Activated T-cell treated with anti-CD3 and anti-CD28 coated beads, Interleukin-2, amount 50 U/mL, for 4 hours (primary cell): ENCODE results near the gene VASH1. TPM values are rescaled to one million over a fixed set of nuclear protein-coding genes. Genes with fewer than 3 reads are reported as not detected.

Experiments used
- ATAC-seq, 2 donors: fragments of 200-7000 bp; cut with Tn5 transposase; one replicate each; pipeline ENCODE4 v1.10.0; 2021
- DNase-seq: peaks from one replicate; pipeline ENCODE4 v3.0.0-alpha.2; 2020
- H3K27me3 Mint-ChIP-seq: one replicate; pipeline ENCODE4 v1.8.0; 2021; ENCODE audit warnings: low read depth, mixed read lengths
- H3K36me3 Mint-ChIP-seq: one replicate; pipeline ENCODE4 v1.8.0; 2022; ENCODE audit warnings: mixed read lengths; ENCODE audit not compliant: insufficient read depth
- H3K4me1 Mint-ChIP-seq: one replicate; pipeline ENCODE4 v1.8.0; 2021; ENCODE audit warnings: low read depth, mixed read lengths
- H3K4me3 Mint-ChIP-seq: one replicate; pipeline ENCODE4 v1.8.0; 2021; ENCODE audit warnings: mild to moderate bottlenecking, moderate library complexity, mixed read lengths
- H3K9me3 Mint-ChIP-seq: one replicate; pipeline ENCODE4 v1.8.0; 2021; ENCODE audit warnings: mixed read lengths
- total RNA-seq, 3 donors: library from RNA; stranded (reverse); gene quantifications; one replicate each; pipeline ENCODE4 v1.2.1, GENCODE V29; 2021

The VASH1 gene
- total RNA-seq, 3 donors from 2014 or later, result 1.8 to 2.6 (median 2.2) TPM

DNA sequence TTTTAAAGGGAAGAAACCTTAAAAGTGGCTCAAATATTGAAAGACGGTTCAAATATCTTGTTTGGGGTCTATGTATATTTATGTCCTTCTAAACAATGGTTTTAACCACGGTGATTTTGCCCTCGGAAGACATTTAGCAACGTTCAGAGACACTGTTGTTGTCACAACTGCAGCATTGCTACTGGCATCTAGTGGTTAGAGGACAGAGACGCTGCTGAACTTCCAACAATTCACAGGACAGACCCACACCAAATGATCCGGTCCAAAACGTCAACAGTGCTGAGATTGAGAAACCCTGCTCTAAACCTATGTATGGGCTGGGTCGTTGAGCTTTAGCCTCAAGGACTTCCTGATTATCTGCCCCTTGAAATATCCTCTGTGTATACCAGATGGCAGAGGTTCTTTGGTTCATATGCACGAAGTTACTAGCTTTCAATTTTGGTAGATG, 49.7 kb downstream of the VASH1 start:
- DNase-seq (no peak), ATAC-seq (no peak)
- Mint-ChIP-seq H3K36me3 (peaks cover 24% of the 10 kb centered on the region), H3K4me3 (peak overlapping the region; percentile 94), H3K27me3 (no peaks in the 10 kb centered on the region), H3K4me1 (peaks cover 20% of the 10 kb centered on the region), H3K9me3 (no peaks in the 10 kb centered on the region)

DNA sequence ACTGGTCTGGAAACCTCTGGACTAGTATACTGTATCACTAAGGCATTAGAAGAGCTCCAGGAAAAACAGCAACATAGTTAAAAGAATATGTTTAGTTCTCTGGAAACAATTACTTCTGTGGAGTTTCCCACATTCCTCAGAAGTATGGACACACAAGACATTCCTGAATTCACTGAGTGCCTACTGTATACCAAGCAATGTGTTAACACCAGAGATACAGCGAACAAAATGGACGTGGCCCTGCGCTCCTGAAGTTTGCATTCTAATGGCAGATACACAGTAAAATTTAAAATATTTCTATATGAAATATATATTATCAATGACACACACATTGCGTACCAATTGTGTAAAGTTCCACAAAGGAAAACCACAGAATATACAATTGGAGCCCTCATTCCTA, 50.3 kb downstream of the VASH1 start:
- H3K4me1 Mint-ChIP-seq, result peaks cover 20% of the 10 kb centered on the region
- peak overlapping the region; percentile 94 for H3K4me3 Mint-ChIP-seq
- ATAC-seq (no peak), DNase-seq (no peak)
- peaks cover 23% of the 10 kb centered on the region for H3K36me3 Mint-ChIP-seq
- no peaks in the 10 kb centered on the region for H3K9me3 Mint-ChIP-seq
- H3K27me3 Mint-ChIP-seq, result no peaks in the 10 kb centered on the region

DNA sequence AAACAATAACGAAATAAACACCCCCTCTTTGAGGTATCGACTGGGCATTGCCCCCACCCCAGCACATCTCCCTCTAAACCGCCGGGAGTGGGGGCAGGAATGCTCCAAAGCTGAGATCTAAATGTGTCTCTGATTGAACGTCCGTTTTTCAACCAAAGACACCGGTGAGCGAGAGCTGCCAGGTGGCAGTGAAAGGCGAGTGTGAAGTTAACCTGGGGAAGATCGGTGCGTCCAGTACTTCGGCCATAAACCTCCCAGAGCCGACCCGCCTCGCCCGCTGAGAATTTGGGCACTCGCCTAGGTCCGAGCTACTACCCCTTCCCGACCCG, 50.8 kb downstream of the VASH1 start:
- peak overlapping the region; percentile 94 for H3K4me3 Mint-ChIP-seq
- peaks cover 20% of the 10 kb centered on the region for H3K4me1 Mint-ChIP-seq
- H3K27me3 Mint-ChIP-seq, result no peaks in the 10 kb centered on the region
- ATAC-seq (peak; percentile 1 to 4), DNase-seq (no peak)
- no peaks in the 10 kb centered on the region for H3K9me3 Mint-ChIP-seq
- H3K36me3 Mint-ChIP-seq, result peaks cover 19% of the 10 kb centered on the region

DNA sequence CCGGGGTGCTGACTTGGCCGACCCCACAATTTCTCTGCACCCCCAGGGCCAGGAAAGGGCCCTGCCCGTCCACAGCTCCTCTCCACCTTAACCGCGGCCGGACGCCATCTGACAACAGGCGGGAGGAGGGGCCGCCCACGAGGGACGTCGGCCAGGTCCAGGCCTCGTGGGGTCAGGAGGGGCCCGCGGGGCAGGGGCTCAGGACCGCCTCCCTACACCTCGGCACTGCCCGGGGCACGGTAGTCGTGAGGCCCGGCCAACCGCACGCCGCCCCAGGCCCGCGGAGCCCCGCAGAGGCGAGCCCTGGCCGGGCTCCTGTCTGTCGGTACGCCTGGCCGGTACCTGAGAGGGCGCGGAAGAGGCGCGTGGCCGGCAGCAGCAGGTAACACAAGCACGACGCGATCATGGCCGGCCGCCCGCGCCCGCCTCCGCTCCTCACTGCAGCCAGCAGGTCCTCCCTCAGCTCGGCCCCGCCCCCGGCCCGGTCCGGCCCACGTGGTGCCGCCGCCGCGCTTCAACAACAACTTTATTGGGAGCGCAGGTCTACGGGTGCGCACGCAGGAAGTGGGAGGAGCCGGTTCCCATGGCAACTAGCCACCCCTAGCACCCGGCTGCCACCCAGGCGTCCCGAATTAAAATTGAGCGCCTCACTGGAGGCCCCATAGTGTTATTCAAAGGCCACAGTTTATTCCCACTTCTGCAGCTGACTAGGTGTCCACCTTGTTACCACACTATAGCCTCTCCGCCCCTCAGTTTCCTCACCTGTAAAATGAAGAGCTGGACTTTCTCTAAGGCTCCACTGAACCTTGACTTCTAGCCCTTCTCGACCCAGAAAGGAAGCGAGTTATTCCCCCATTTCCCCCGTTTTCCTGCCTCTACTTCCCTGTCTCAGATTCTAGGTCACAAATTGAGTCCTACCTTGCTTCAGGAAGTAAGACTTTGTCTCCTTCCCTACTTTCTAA, 51.4 kb downstream of the VASH1 start, which contains the start of gene ANGEL1:
Gene ANGEL1, minus strand, starts transcription at position 461 of the 962 bp plus-strand sequence. Its CDS starts 55 bp downstream, at position 406.
- peak within 1 kb of the TSS; percentile 94 for H3K4me3 Mint-ChIP-seq
- H3K36me3 Mint-ChIP-seq, result peaks cover 17% of the 10 kb centered on the region
- peaks cover 20% of the 10 kb centered on the region for H3K4me1 Mint-ChIP-seq
- no peaks in the 10 kb centered on the region for H3K27me3 Mint-ChIP-seq
- ATAC-seq (peak; percentile 91 to 92), DNase-seq (peak; percentile 98)
- no peaks in the 10 kb centered on the region for H3K9me3 Mint-ChIP-seq

DNA sequence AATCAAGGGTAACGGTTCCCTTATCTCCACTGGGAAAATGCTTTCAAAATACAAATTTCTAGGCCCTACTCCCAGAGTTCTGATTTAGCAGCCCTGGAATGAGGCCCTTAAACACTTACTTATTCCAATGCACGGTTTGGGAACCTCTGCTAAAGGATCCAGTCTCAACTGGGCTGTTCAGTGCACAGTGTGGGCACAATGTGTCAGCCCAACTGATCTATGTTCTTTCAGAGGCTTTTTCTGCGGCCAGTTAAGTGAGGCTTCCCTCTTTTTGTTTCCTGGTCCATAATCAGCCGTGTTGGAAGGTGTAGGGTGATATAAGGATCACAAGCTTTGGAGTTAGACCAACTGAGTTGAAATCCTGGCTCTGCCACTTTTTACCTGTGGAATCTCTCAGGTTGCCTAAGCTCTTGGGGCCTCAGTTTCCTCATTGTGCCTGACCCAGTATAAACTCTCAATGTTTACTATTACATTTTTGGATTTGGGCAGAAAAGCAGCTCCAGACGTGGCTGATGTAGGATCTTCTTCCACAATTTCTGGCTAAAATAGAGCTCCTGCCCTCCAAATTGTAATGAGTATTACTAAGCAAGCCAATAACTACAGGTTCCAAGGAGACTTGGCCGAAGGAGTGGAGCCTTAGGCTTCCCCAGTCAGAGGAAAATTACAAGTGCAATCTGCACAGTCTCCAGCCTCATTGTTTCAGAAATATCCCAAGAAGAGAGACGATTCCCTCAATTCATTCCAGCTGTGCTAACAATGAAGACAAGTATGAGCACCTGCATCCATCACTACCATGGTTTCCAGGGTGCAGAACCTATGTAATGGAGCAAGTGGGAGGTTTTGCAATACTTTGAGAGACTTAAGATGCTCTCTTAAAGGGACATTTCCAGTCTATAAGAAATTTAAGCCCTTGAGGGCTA, 53.7 kb downstream of the VASH1 start:
- H3K9me3 Mint-ChIP-seq, result no peaks in the 10 kb centered on the region

DNA sequence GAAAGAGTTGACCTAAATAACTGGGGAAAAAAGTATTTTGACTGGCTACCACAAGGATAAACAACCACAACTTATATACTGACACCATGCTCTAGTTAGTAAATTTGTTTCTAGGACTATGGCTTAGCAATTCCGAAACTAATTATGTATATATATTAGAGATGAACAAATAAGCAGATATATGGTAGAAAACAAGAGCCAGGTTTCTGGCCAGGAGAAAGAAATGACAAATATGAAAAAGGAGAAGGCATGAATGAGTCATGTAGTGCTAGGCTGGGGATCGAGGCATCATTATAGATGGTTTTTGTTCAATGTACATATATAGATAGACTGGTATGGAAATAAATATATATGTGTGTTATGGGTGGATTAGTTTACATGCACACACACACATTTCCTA, 59.4 kb downstream of the VASH1 start:
- H3K27me3 Mint-ChIP-seq, result peaks cover 9% of the 10 kb centered on the region
- no peak overlapping the region for H3K4me3 Mint-ChIP-seq
- no peak for ATAC-seq

More for the DNA sequence above, 53.7 kb downstream of the VASH1 start:
- H3K4me3 Mint-ChIP-seq, result no peak overlapping the region
- peaks cover 4% of the 10 kb centered on the region for H3K27me3 Mint-ChIP-seq
- ATAC-seq (no peak), DNase-seq (no peak)
- peaks cover 20% of the 10 kb centered on the region for H3K4me1 Mint-ChIP-seq
- no peaks in the 10 kb centered on the region for H3K36me3 Mint-ChIP-seq

DNA sequence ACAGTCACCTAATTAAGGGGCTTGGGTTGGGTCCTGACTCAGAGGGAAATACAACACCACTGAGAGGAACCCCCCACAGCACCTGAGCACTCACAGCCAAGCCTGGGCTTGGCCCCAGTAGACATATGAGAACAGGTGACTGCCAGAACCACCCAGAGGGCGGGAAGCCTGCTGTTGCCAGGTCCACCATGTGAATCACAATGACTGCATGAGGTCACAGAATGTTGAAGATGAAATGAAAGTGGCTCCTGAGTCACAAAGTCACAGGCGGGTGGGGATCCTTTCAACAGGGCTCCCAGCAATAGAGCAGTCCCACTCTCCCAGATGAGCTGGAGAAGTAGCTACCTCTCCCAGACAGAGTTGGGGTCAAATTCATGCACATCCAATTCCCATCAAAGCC, 64.9 kb downstream of the VASH1 start, which contains the start of gene LRRC74A:
Gene LRRC74A, plus strand, starts transcription at position 287 of the 400 bp plus-strand sequence. CDS start 290 bp downstream, outside the sequence.
- Mint-ChIP-seq H3K36me3 (no peaks in the 10 kb centered on the region), H3K27me3 (peaks cover 7% of the 10 kb centered on the region), H3K9me3 (no peaks in the 10 kb centered on the region), H3K4me1 (no peaks in the 10 kb centered on the region), H3K4me3 (no peak within 1 kb of the TSS)
- DNase-seq (no peak), ATAC-seq (peak; percentile 10 to 54)

More for the DNA sequence above, 59.4 kb downstream of the VASH1 start:
- no peaks in the 10 kb centered on the region for H3K4me1 Mint-ChIP-seq
- no peak for DNase-seq
- H3K36me3 Mint-ChIP-seq, result no peaks in the 10 kb centered on the region
- H3K9me3 Mint-ChIP-seq, result no peaks in the 10 kb centered on the region

DNA sequence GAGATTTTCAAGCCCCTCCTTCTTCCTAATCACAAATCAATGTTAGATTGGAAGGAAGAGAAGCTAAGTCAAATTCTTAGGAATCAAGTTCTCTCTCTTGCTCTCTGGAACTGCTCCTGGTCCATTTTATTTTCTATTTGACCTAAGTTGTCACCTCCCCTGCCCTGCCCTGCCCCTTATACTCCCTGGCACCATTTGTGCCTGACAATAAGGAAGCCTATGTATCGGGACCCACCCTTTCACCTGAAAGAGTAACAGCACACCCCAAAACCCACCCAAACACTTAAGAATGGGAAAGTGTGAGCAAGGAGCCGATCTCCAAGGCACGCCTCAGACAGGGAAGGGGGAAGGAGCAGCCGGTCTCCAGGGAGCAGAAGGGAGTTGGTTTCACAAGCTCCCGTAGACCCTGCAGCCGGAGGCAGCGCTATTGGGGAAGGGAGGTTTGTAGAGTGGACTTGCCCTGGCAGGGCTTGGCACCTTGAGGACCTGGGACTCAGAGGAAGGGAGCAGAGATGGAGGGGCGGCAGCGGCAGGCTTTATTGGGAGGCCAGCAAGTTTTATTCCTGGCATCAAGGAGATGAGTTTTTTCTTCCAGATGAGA, 66.5 kb downstream of the VASH1 start:
- no peaks in the 10 kb centered on the region for H3K9me3 Mint-ChIP-seq
- no peak overlapping the region for H3K4me3 Mint-ChIP-seq
- ATAC-seq, result no peak
- H3K36me3 Mint-ChIP-seq, result no peaks in the 10 kb centered on the region
- H3K4me1 Mint-ChIP-seq, result no peaks in the 10 kb centered on the region
- peaks cover 7% of the 10 kb centered on the region for H3K27me3 Mint-ChIP-seq
- DNase-seq, result no peak

DNA sequence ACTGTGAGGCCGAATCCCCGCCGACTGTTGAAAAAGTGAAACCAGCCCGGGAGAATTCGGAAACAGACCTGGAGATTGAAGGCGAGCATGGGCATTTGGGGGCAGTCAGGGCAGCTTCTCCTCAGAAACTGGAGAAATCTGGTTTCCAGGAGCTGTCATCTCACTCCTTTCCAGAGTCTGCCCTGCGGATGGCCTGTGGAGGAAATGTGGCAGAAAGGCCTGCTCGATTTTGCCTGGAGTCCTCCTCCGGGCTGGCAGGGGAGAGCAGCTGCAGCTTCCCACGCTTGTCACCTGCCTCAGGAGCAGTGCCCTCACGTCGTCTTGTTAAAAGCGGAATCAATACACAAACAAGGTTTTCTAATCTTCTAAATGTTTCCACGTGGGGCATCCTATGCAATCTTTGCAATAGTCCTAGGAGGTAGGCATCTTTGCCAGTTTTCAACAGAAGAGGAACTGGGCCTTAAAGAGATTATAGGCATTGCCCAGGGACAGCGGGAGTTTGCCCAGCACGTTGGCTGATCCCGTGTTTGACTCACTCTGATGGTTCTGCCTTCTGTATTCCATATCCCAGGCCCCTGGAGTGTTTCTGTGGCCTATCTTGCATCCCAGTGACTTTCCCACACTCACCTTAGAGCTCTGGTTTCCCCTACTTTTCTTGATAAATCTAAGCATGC, 67.2 kb downstream of the VASH1 start:
- H3K9me3 Mint-ChIP-seq, result no peaks in the 10 kb centered on the region
- no peaks in the 10 kb centered on the region for H3K4me1 Mint-ChIP-seq
- H3K36me3 Mint-ChIP-seq, result no peaks in the 10 kb centered on the region
- H3K27me3 Mint-ChIP-seq, result peaks cover 5% of the 10 kb centered on the region
- no peak for DNase-seq
- no peak overlapping the region for H3K4me3 Mint-ChIP-seq
- ATAC-seq, result no peak

DNA sequence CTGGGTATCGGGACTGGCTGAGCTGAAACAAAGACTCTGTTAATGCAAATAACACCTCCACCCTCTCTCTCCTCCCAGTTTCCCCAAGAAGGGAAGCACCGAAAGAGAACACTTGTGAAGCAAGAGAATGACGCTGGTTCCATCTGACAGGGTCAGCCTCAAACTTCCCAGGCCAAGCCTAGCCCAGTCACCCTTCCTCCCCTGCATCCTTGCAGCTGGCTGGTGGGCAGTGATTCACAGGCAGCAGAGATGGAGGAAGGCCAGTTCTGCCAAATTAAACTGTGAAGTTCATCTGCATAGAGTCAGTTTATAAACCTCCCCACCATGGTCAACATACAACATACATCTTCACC, 67.7 kb downstream of the VASH1 start:
- peaks cover 5% of the 10 kb centered on the region for H3K27me3 Mint-ChIP-seq
- DNase-seq, result no peak
- no peaks in the 10 kb centered on the region for H3K36me3 Mint-ChIP-seq
- H3K4me3 Mint-ChIP-seq, result no peak overlapping the region
- H3K9me3 Mint-ChIP-seq, result no peaks in the 10 kb centered on the region
- H3K4me1 Mint-ChIP-seq, result no peaks in the 10 kb centered on the region
- ATAC-seq, result no peak

DNA sequence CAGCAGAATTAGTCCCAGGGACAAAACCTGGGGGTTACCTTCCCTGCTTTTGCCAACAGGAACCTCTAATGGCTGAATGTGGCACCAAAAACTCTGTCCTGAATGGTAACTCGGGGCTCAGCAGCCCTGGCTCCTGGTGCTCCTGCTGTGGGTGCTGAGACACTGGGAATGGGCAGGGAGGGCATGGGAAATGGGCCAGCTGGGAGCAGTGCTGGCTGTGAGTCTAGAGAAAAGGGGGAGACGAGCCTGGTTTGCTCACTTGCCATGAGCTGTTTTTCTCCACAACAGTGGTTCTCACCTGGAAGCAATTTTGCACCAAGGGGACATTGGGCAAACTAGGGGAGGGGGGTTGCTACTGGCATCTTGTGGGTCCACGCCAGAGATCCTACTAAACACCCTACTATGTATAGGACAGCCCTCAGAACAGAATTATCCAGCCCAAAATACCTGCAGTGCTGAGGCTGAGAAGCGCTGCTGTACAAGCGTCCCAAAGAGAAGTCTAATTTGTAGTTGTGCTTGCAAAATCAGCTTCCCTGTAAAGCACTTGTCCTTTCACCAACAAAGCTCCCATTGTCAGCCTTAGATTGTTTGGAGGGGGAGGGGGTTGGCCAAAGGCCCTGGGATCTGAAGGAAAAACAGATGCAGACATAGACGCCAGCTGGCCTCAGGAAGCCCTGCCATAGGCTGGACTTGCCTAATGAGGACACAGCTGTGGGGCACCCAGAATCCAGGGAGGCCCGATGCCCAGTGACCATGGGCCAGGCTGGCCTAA, 68.6 kb downstream of the VASH1 start:
- Mint-ChIP-seq H3K36me3 (no peaks in the 10 kb centered on the region), H3K4me1 (no peaks in the 10 kb centered on the region), H3K4me3 (no peak overlapping the region), H3K9me3 (no peaks in the 10 kb centered on the region), H3K27me3 (peaks cover 3% of the 10 kb centered on the region)
- ATAC-seq (no peak), DNase-seq (no peak)

DNA sequence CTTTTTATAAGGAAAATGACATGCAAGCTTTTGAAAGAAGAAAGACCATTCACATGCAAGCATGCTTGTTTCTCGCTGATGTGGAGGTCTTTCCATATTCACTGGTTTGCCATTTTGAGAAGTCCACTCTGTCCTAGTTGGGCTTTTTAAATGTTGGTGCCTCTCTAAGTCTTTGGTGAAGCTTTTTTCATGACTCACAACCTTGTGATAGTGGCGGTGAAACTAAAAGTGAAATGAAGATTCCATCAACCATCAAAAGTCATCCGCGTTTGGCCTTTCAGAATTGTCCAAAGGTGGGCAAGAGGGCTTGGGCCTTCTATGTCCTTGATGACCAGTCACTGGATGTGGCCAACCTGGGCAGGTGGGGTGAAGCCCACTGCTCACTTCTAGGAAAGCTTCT, 69.3 kb downstream of the VASH1 start:
- no peaks in the 10 kb centered on the region for H3K4me1 Mint-ChIP-seq
- peaks cover 3% of the 10 kb centered on the region for H3K27me3 Mint-ChIP-seq
- H3K9me3 Mint-ChIP-seq, result no peaks in the 10 kb centered on the region
- DNase-seq (no peak), ATAC-seq (no peak)
- H3K36me3 Mint-ChIP-seq, result no peaks in the 10 kb centered on the region
- no peak overlapping the region for H3K4me3 Mint-ChIP-seq

DNA sequence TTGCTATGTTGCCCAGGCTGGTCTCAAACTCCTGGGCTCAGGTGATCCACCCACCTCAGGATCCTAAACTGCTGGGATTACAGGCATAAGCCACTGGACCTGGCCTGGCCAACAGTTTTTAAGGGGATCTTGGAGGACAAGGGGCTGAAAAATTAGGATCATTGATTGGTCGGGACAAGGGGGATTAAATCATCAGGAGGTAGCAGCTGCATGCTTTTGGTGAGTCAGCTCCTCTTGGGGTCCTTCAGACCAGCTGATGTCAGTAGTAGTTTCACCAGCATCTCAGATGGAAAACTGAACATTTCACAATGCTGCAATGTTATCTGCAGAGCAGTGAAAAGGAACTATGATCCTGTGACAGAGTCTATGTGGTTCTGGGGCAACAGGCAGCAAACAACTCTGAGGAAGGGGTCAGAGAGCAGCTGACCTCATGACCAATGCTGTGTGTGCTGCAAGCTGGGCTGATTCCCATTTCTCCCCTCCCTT, 71.3 kb downstream of the VASH1 start:
- Mint-ChIP-seq H3K9me3 (no peaks in the 10 kb centered on the region), H3K36me3 (no peaks in the 10 kb centered on the region), H3K27me3 (peaks cover 6% of the 10 kb centered on the region), H3K4me3 (no peak overlapping the region), H3K4me1 (no peaks in the 10 kb centered on the region)
- DNase-seq (no peak), ATAC-seq (no peak)
